ENCODE results near the gene PPP4R2. TPM values are rescaled to one million over a fixed set of nuclear protein-coding genes. Genes with fewer than 3 reads are reported as not detected.

Gene PPP4R2
- total RNA-seq, 1 donor from 2014 or later = 100 TPM

- H3K4me3 Mint-ChIP-seq = peak overlapping the region; percentile 24
Observed at GRCh38 chr3:72972706-72973030, 23.9 kb upstream of the PPP4R2 start.

GRCh38 chr3:72973031-72973723 is 23.4 kb upstream of the PPP4R2 start:
- no peak for DNase-seq (ENCODE audit: extremely low spot score, unreplicated experiment)
- no peak for TF ChIP-seq CTCF (conservative IDR thresholded peaks at IDR 0.05)
- Mint-ChIP-seq H3K36me3 (peaks cover 9% of the 10 kb centered on the region), H3K9me3 (no peaks in the 10 kb centered on the region), H3K27me3 (no peaks in the 10 kb centered on the region), H3K4me3 (peak overlapping the region; percentile 24), H3K27ac (peak overlapping the region; percentile 69), H3K4me1 (ENCODE audit: unreplicated experiment) (peaks cover 13% of the 10 kb centered on the region)

More at GRCh38 chr3:72972706-72973030, 23.9 kb upstream of the PPP4R2 start:
- Mint-ChIP-seq H3K27me3 (no peaks in the 10 kb centered on the region), H3K9me3 (no peaks in the 10 kb centered on the region), H3K27ac (peak overlapping the region; percentile 69), H3K36me3 (peaks cover 9% of the 10 kb centered on the region), H3K4me1 (ENCODE audit: unreplicated experiment) (peaks cover 13% of the 10 kb centered on the region)
- TF ChIP-seq CTCF (conservative IDR thresholded peaks at IDR 0.05) = no peak
- no peak for DNase-seq (ENCODE audit: extremely low spot score, unreplicated experiment)

DNA sequence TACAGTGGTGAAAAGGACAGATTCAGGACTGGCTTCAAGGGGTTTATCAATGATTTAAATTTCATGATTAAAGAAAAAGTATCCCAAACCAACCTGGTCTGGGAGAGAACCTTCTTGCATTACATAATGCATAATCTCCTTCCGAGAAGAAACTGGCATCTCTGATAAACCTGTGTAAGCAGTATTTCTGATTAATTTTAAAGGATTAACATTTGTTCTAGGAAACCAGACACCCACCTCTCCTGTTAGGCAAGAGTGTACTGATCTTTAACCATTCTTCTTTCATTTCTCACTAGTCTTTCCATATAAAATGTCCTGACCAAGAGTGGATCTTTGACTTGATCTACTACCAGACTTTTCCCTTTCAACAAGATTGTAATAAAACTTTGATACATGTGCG is 22.8 kb upstream of the PPP4R2 start:
- H3K4me3 Mint-ChIP-seq = no peak overlapping the region
- TF ChIP-seq CTCF (conservative IDR thresholded peaks at IDR 0.05) = no peak
- H3K36me3 Mint-ChIP-seq = peaks cover 9% of the 10 kb centered on the region

DNA sequence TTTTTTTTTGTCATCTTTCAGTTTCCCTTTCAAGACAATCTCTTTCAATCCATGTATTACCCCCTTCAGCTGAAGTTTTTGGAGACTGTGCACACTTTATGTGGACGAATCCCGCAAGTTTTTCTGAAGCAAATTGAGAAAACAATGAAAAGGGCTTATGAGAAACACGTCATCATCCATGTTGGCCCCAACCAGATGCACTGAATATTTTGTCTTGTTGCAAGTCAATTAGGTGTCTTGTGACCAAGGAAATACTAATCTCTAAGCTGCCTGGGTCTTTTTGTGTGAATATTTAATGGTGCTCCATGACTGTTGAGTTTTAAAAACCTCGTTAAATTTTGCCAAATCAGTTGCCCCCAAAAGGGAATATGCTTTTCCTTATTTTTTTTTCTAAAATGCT is 21.7 kb upstream of the PPP4R2 start:
- DNase-seq (ENCODE audit: extremely low spot score, unreplicated experiment) = no peak

More for the DNA sequence above, 22.8 kb upstream of the PPP4R2 start:
- Mint-ChIP-seq H3K4me1 (ENCODE audit: unreplicated experiment) (peaks cover 13% of the 10 kb centered on the region), H3K9me3 (no peaks in the 10 kb centered on the region), H3K27ac (peak overlapping the region; percentile 69), H3K27me3 (no peaks in the 10 kb centered on the region)
- no peak for DNase-seq (ENCODE audit: extremely low spot score, unreplicated experiment)

GRCh38 chr3:72976281-72976741 is 20.3 kb upstream of the PPP4R2 start:
- no peak for DNase-seq (ENCODE audit: extremely low spot score, unreplicated experiment)
- H3K27ac Mint-ChIP-seq = no peak overlapping the region
- peaks cover 13% of the 10 kb centered on the region for H3K4me1 Mint-ChIP-seq (ENCODE audit: unreplicated experiment)
- no peaks in the 10 kb centered on the region for H3K9me3 Mint-ChIP-seq
- peaks cover 9% of the 10 kb centered on the region for H3K36me3 Mint-ChIP-seq
- no peak overlapping the region for H3K4me3 Mint-ChIP-seq
- H3K27me3 Mint-ChIP-seq = no peaks in the 10 kb centered on the region
- no peak for TF ChIP-seq CTCF (conservative IDR thresholded peaks at IDR 0.05)

More for the DNA sequence above, 21.7 kb upstream of the PPP4R2 start:
- peaks cover 13% of the 10 kb centered on the region for H3K4me1 Mint-ChIP-seq (ENCODE audit: unreplicated experiment)
- no peak for TF ChIP-seq CTCF (conservative IDR thresholded peaks at IDR 0.05)
- H3K4me3 Mint-ChIP-seq = no peak overlapping the region
- H3K27ac Mint-ChIP-seq = no peak overlapping the region
- H3K36me3 Mint-ChIP-seq = peaks cover 9% of the 10 kb centered on the region
- H3K9me3 Mint-ChIP-seq = no peaks in the 10 kb centered on the region
- no peaks in the 10 kb centered on the region for H3K27me3 Mint-ChIP-seq
